Mesendoderm (in vitro differentiated cells): ENCODE data around the gene CD300LF.
A peak's percentile ranks its signal among the peaks of the same experiment; 100 is the strongest.

ENCODE experiments used
- DNase-seq: peaks from one replicate; pipeline ENCODE4 v3.0.0; 2013
- H2AK5ac ChIP-seq: 2 replicates; pipeline ENCODE4 v1.6.1; 2013; ENCODE audit warnings: low read length, inconsistent platforms
- H2BK120ac ChIP-seq: 2 replicates; pipeline ENCODE4 v1.6.1; 2013; ENCODE audit warnings: low read depth, mild to moderate bottlenecking, low read length, moderate library complexity, mixed read lengths
- H2BK15ac ChIP-seq: replicated peaks from 2 replicates; pipeline ENCODE4 v1.6.1; 2013; ENCODE audit warnings: low read depth, mild to moderate bottlenecking, moderate library complexity
- H2BK5ac ChIP-seq: 2 replicates; pipeline ENCODE4 v1.6.1; 2013; ENCODE audit warnings: low read length, inconsistent platforms
- H3K18ac ChIP-seq: 2 replicates; pipeline ENCODE4 v1.6.1; 2013; ENCODE audit warnings: mild to moderate bottlenecking, low read length, mixed read lengths
- H3K23ac ChIP-seq: one replicate; pipeline ENCODE4 v1.6.1; 2013; ENCODE audit warnings: low read length
- H3K27ac ChIP-seq: 2 replicates; pipeline ENCODE4 v1.5.1; 2013; ENCODE audit warnings: low read depth, mild to moderate bottlenecking, inconsistent platforms, low read length, moderate library complexity
- H3K27me3 ChIP-seq: 2 replicates; pipeline ENCODE4 v1.6.1; 2013; ENCODE audit warnings: low read length, control low read depth, mild to moderate bottlenecking, inconsistent platforms; ENCODE audit not compliant: insufficient read depth, poor library complexity
- H3K36me3 ChIP-seq: 2 replicates; pipeline ENCODE4 v1.6.1; 2013; ENCODE audit warnings: low read length, inconsistent platforms; ENCODE audit not compliant: control insufficient read depth, insufficient read depth
- H3K4ac ChIP-seq: one replicate; pipeline ENCODE4 v1.6.1; 2013; ENCODE audit warnings: low read depth, mild to moderate bottlenecking, low read length, moderate library complexity
- H3K4me1 ChIP-seq: 2 replicates; pipeline ENCODE4 v1.6.1; 2013; ENCODE audit warnings: low read depth, low read length, inconsistent platforms; ENCODE audit not compliant: control insufficient read depth
- H3K4me2 ChIP-seq: 2 replicates; pipeline ENCODE4 v1.6.1; 2013; ENCODE audit warnings: low read length
- H3K4me3 ChIP-seq: 2 replicates; pipeline ENCODE4 v1.5.1; 2013; ENCODE audit warnings: mild to moderate bottlenecking, low read length
- H3K56ac ChIP-seq: one replicate; pipeline ENCODE4 v1.6.1; 2013; ENCODE audit warnings: low read length
- H3K79me1 ChIP-seq: 2 replicates; pipeline ENCODE4 v1.6.1; 2013; ENCODE audit warnings: low read length, inconsistent platforms
- H3K79me2 ChIP-seq: 2 replicates; pipeline ENCODE4 v1.6.1; 2013; ENCODE audit warnings: mild to moderate bottlenecking, low read length; ENCODE audit not compliant: control insufficient read depth, insufficient read depth
- H3K9ac ChIP-seq: 2 replicates; pipeline ENCODE4 v1.6.1; 2013; ENCODE audit warnings: low read length, inconsistent platforms
- H4K5ac ChIP-seq: one replicate; pipeline ENCODE4 v1.6.1; 2013; ENCODE audit warnings: low read length
- H4K8ac ChIP-seq: one replicate; pipeline ENCODE4 v1.6.1; 2013; ENCODE audit warnings: low read depth, mild to moderate bottlenecking, control low read depth, low read length, moderate library complexity
- WGBS: extraction: QIAGEN DNeasy Blood & Tissue Kit; methylation state at CpG from one replicate; pipeline ENCODE4 v1.1.7; 2013; ENCODE audit warnings: low lambda C conversion rate, missing lambda C conversion rate; ENCODE audit not compliant: insufficient coverage; ENCODE audit errors: extremely low coverage; 5-methylcytosine and 5-hydroxymethylcytosine counted together

The CD300LF gene

DNA sequence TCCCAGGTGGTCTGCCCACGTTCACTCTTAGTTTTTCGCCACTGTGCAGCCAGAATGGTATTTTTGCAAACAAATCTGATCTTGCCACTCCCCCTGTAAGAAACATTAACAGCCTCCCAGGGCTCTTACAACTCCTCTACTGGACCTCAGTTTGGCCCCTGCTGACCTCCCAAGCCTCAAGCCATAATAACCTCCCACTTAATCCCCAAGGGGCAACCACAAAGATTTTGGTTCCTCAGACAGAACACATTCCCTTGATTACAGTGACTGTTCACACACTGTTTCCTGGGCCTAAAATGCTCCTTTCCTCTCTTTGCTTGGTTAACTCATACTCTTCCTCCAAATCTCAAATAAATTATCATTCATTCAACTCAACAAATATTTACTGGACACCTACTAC, 67.7 kb downstream of the CD300LF start:
- no peaks in the 10 kb centered on the region for H3K27me3 ChIP-seq

GRCh38 chr17:74644419-74644818, 68.3 kb downstream of the CD300LF start:
- no CpG with 5 or more reads among the region's 2 CpGs for WGBS
- no peak overlapping the region for H3K9ac ChIP-seq
- no peak overlapping the region for H3K4me3 ChIP-seq
- no peaks in the 10 kb centered on the region for H3K79me1 ChIP-seq
- H3K4me2 ChIP-seq: no peak overlapping the region
- H3K27me3 ChIP-seq: no peaks in the 10 kb centered on the region
- no peaks in the 10 kb centered on the region for H3K79me2 ChIP-seq
- peak overlapping the region; percentile 92 for H3K4ac ChIP-seq
- H3K4me1 ChIP-seq: peaks cover 22% of the 10 kb centered on the region
- H3K27ac ChIP-seq: peak overlapping the region; percentile 48
- DNase-seq: no peak
- H3K36me3 ChIP-seq: no peaks in the 10 kb centered on the region
- H3K23ac ChIP-seq: no peak overlapping the region
- H2BK15ac ChIP-seq: no peak overlapping the region
- H2BK120ac ChIP-seq: no peak overlapping the region
- peak overlapping the region; percentile 97 for H2BK5ac ChIP-seq
- peak overlapping the region; percentile 82 for H4K5ac ChIP-seq
- H3K18ac ChIP-seq: peak overlapping the region; percentile 62
- H3K56ac ChIP-seq: peak overlapping the region; percentile 69
- peak overlapping the region; percentile 96 for H2AK5ac ChIP-seq
- no peak overlapping the region for H4K8ac ChIP-seq

More for the DNA sequence above, 67.7 kb downstream of the CD300LF start:
- peak overlapping the region; percentile 48 for H3K27ac ChIP-seq
- H3K23ac ChIP-seq: no peak overlapping the region
- H3K36me3 ChIP-seq: no peaks in the 10 kb centered on the region
- no peak overlapping the region for H2BK15ac ChIP-seq
- H3K4me2 ChIP-seq: no peak overlapping the region
- H3K79me2 ChIP-seq: no peaks in the 10 kb centered on the region
- H2BK5ac ChIP-seq: peak overlapping the region; percentile 97
- WGBS: no CpG with 5 or more reads among the region's 2 CpGs
- H3K9ac ChIP-seq: no peak overlapping the region
- peak overlapping the region; percentile 69 for H3K56ac ChIP-seq
- peaks cover 22% of the 10 kb centered on the region for H3K4me1 ChIP-seq
- no peak overlapping the region for H4K8ac ChIP-seq
- H3K4me3 ChIP-seq: no peak overlapping the region
- no peaks in the 10 kb centered on the region for H3K79me1 ChIP-seq
- no peak for DNase-seq
- H4K5ac ChIP-seq: peak overlapping the region; percentile 82
- peak overlapping the region; percentile 92 for H3K4ac ChIP-seq
- peak overlapping the region; percentile 69 for H2BK120ac ChIP-seq
- H2AK5ac ChIP-seq: peak overlapping the region; percentile 96
- peak overlapping the region; percentile 62 for H3K18ac ChIP-seq
